Thymus (tissue), 11 donors: ENCODE data around the gene FOLR2. TPM values are rescaled to one million over a fixed set of nuclear protein-coding genes. Genes with fewer than 3 reads are reported as not detected.

ENCODE experiments used
- DNase-seq, 9 donors: peaks; one replicate each; pipeline ENCODE4 v3.0.0-alpha.2; 2013; ENCODE audit warnings: low spot score in 9 of 9, low read depth in 6 of 9, missing footprints in 1 of 9
- H3K27ac ChIP-seq, 2 donors: one replicate each; pipeline ENCODE4 v1.5.1; 2013; ENCODE audit warnings: control low read depth in 1 of 2, low read depth in 1 of 2, low read length in 1 of 2, mild to moderate bottlenecking in 1 of 2, moderate library complexity in 1 of 2
- H3K27me3 ChIP-seq, 2 donors: one replicate each; pipeline ENCODE4 v1.5.1; 2013; ENCODE audit warnings: low read length in 1 of 2; ENCODE audit not compliant: control insufficient read depth in 2 of 2, insufficient read depth in 1 of 2
- H3K36me3 ChIP-seq, 2 donors: one replicate each; pipeline ENCODE4 v1.5.1; 2013; ENCODE audit warnings: low read length in 1 of 2, mild to moderate bottlenecking in 1 of 2, moderate library complexity in 1 of 2; ENCODE audit not compliant: control insufficient read depth in 2 of 2, insufficient read depth in 2 of 2
- H3K4me1 ChIP-seq, 2 donors: one replicate each; pipeline ENCODE4 v1.5.1; 2013; ENCODE audit warnings: low read length in 2 of 2; ENCODE audit not compliant: control insufficient read depth in 2 of 2, insufficient read depth in 2 of 2
- H3K4me3 ChIP-seq, 2 donors: one replicate each; pipeline ENCODE4 v1.5.1; 2013; ENCODE audit warnings: low read length in 2 of 2, control low read depth in 1 of 2, mild to moderate bottlenecking in 1 of 2
- H3K9me3 ChIP-seq, 2 donors: one replicate each; pipeline ENCODE4 v1.5.1; 2013; ENCODE audit warnings: low read length in 1 of 2, mild to moderate bottlenecking in 1 of 2; ENCODE audit not compliant: control insufficient read depth in 2 of 2, insufficient read depth in 1 of 2
- WGBS: extraction: QIAGEN DNeasy Blood & Tissue Kit; methylation state at CpG from one replicate; pipeline ENCODE4 v1.1.7; 2013; 5-methylcytosine and 5-hydroxymethylcytosine counted together
- polyA plus RNA-seq: library from polyadenylated mRNA; stranded (reverse); fragments of 200-250 nt; gene quantifications from one replicate; pipeline ENCODE4 v1.2.3, GENCODE V29; 2013
- total RNA-seq: library from RNA; stranded (reverse); fragments of 120-200 nt; gene quantifications from one replicate; pipeline ENCODE4 v1.2.4, GENCODE V29; 2013
- donor health status: healthy.

The FOLR2 gene
- total and polyA plus RNA-seq, 2 donors: 27.8 to 32.7 TPM

DNA sequence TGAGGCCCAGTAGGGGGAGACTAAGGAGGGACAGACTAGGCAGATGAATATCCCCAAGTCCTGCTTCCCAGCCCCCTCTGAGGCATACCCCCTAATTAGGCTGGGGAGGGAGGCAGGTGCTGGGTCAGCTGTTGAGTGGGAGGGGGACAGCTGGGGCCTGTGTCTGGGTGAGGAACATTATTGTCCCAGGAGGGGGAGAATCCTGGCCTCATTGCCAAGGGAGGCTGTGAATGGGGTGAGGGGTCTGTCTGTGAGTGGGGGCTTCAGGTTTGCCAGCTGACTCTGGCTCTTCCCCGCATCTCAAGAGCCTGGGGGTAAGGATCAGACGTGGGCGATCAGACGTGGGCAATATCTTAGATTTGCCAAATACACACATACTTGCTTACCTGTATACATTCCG lies 10.1 kb downstream of the FOLR2 start:
- 97% methylated on average over 5 of the region's 5 CpGs for WGBS
- Histone ChIP-seq H3K27ac (no peak overlapping the region), H3K4me3 (no peak overlapping the region), H3K9me3 (no peaks in the 10 kb centered on the region), H3K36me3 (peaks cover 38 to 39% of the 10 kb centered on the region in 2 donors), H3K27me3 (no peaks in the 10 kb centered on the region), H3K4me1 (peaks cover 16 to 40% of the 10 kb centered on the region in 2 donors)
- DNase-seq: no peak

GRCh38 chr11:72227316-72228228 lies 11.0 kb downstream of the FOLR2 start:
- Histone ChIP-seq H3K9me3 (no peaks in the 10 kb centered on the region), H3K36me3 (peaks cover 47 to 48% of the 10 kb centered on the region in 2 donors), H3K4me3 (no peak overlapping the region), H3K27ac (peak overlapping the region in 1 of 2 donors; percentile 1), H3K4me1 (peaks cover 13 to 33% of the 10 kb centered on the region in 2 donors), H3K27me3 (no peaks in the 10 kb centered on the region)
- peak in 2 of 9 donors; percentile 8 to 34 for DNase-seq
- WGBS: 84% methylated on average over 14 of the region's 14 CpGs

- no peak for DNase-seq
- Histone ChIP-seq H3K4me1 (peaks cover 8 to 31% of the 10 kb centered on the region in 2 donors), H3K27ac (no peak overlapping the region), H3K4me3 (no peak overlapping the region), H3K27me3 (no peaks in the 10 kb centered on the region), H3K9me3 (no peaks in the 10 kb centered on the region), H3K36me3 (peaks cover 53 to 55% of the 10 kb centered on the region in 2 donors)
- 95% methylated on average over 16 of the region's 16 CpGs for WGBS
Observed at GRCh38 chr11:72228229-72228843, 11.7 kb downstream of the FOLR2 start.

DNA sequence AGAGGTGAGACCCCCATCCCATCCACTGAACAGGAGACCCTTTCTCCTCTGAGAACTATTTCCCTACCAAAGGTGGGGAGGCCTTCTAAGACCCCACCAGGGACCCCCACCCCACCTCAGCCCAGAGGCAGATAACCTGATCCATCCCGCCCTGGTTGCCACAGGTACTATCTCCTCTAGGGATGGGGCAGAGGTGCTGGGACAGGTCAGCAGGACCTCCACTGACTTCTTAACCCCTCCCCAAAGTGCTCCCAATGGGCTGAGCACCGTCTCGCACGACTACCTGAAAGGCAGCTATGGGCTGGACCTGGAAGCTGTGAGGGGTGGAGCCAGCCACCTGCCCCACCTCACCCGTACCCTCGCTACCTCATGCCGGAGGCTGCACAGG lies 12.2 kb downstream of the FOLR2 start:
- no peak overlapping the region for H3K27ac ChIP-seq

GRCh38 chr11:72229336-72229924 lies 12.8 kb downstream of the FOLR2 start:
- Histone ChIP-seq H3K27me3 (no peaks in the 10 kb centered on the region), H3K4me3 (no peak overlapping the region), H3K36me3 (peaks cover 63 to 66% of the 10 kb centered on the region in 2 donors), H3K27ac (no peak overlapping the region), H3K4me1 (peaks cover 8 to 27% of the 10 kb centered on the region in 2 donors), H3K9me3 (no peaks in the 10 kb centered on the region)
- no peak for DNase-seq
- WGBS: 99% methylated on average over 8 of the region's 8 CpGs

More for the DNA sequence above, 12.2 kb downstream of the FOLR2 start:
- Histone ChIP-seq H3K9me3 (no peaks in the 10 kb centered on the region), H3K4me3 (no peak overlapping the region), H3K4me1 (peaks cover 8 to 31% of the 10 kb centered on the region in 2 donors), H3K27me3 (no peaks in the 10 kb centered on the region), H3K36me3 (peaks cover 58 to 60% of the 10 kb centered on the region in 2 donors)
- WGBS: 97% methylated on average over 7 of the region's 7 CpGs
- no peak for DNase-seq

DNA sequence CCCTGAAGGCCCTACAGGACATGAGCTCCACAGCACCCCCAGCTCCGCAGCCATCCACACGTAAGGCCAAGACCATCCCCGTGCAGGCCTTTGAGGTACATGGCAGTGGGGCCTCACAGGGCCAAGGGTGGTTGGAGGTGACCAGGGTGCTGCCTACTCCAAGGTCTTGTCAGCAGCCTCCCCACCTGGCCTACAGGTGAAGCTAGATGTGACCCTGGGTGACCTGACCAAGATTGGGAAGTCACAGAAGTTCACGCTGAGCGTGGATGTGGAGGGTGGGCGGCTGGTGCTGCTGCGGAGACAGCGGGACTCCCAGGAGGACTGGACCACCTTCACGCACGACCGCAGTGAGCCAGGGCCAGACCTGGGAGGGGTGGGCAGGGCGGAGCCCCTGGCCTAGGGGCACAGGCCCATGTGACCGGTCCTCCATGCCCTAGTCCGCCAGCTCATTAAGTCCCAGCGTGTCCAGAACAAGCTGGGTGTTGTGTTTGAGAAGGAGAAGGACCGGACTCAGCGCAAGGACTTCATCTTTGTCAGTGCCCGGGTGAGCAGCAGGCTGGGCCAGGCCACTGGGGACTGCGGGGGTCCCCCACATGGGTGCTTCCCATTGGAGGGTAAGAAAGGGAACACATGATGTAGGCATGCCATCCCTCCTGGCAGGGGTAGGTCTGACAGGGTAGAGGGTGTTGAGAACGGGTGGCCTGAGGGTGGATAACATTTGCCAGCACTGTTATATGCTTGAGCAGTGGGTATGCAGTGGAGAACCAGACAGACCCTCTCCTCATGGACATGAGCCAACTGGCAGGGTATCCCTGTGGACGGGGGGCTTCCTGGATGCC lies 13.6 kb downstream of the FOLR2 start:
- Histone ChIP-seq H3K36me3 (peaks cover 66 to 69% of the 10 kb centered on the region in 2 donors), H3K27me3 (no peaks in the 10 kb centered on the region), H3K27ac (no peak overlapping the region), H3K4me3 (no peak overlapping the region), H3K4me1 (peaks cover 8 to 26% of the 10 kb centered on the region in 2 donors), H3K9me3 (no peaks in the 10 kb centered on the region)
- 98% methylated on average over 21 of the region's 21 CpGs for WGBS
- DNase-seq: no peak

- no peak for DNase-seq
- Histone ChIP-seq H3K9me3 (no peaks in the 10 kb centered on the region), H3K4me1 (peaks cover 4 to 19% of the 10 kb centered on the region in 2 donors), H3K27ac (no peak overlapping the region), H3K27me3 (no peaks in the 10 kb centered on the region), H3K4me3 (no peak overlapping the region), H3K36me3 (peaks cover 74 to 76% of the 10 kb centered on the region in 2 donors)
- WGBS: 97% methylated on average over 18 of the region's 18 CpGs
Observed at GRCh38 chr11:72230764-72231365, 14.3 kb downstream of the FOLR2 start.
